Esophagus muscularis mucosa (tissue), 3 donors: ENCODE measurements around the gene MYRIP.

Experiments used
- CTCF ChIP-seq, 3 experiments: fragments of 200-600 bp in 2 of 3; fragments of 450-650 bp in 1 of 3; sonication (generic) in 2 of 3; IDR thresholded peaks; one replicate each; pipeline ENCODE4 v1.5.1; 2017 to 2019; ENCODE audit warnings: antibody characterized with exemption in 3 of 3, mild to moderate bottlenecking in 2 of 3, moderate library complexity in 1 of 3
- POLR2A ChIP-seq: fragments of 450-650 bp; IDR thresholded peaks from one replicate; pipeline ENCODE4 v1.6.1; 2017; ENCODE audit warnings: antibody characterized with exemption, moderate library complexity, mild to moderate bottlenecking, low read depth

DNA sequence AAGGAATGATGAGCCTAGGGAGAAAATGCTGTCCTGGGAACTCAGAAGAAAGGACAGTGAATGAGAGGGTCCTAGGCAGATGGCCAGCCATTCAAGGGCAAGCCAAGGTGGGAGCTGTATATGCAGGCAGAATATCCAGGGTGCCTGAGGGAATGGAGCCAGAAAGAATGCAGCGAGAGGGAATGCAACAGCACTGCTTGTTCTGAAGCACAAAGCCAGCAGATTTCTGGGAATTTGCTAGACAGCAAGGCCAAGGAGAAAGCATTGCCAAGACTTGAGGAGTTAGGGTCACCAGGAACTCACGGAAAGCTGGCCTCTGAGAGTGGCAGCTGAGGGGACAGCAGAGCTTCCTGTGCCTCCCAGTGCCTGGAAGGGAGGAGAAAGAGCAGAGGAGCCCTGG lies 200.6 kb downstream of the MYRIP start:
- TF ChIP-seq CTCF (IDR thresholded peaks at IDR 0.05) (no peak), POLR2A (no peak)
